Ishikawa (cell line): ENCODE measurements around the gene CSNK1E.

Experiments
- CEBPB ChIP-seq: IDR thresholded peaks from 2 replicates; pipeline ENCODE4 v1.6.1; 2012
- EP300 ChIP-seq: IDR thresholded peaks from 2 replicates; pipeline ENCODE4 v1.6.1; 2012; ENCODE audit warnings: borderline replicate concordance
- NFIC ChIP-seq: IDR thresholded peaks from 2 replicates; pipeline ENCODE4 v1.6.1; 2012
- RAD21 ChIP-seq: IDR thresholded peaks from 2 replicates; pipeline ENCODE4 v1.6.1; 2012; ENCODE audit warnings: low read depth
- TAF1 ChIP-seq: IDR thresholded peaks from 2 replicates; pipeline ENCODE4 v1.6.1; 2012; ENCODE audit warnings: low read depth, mild to moderate bottlenecking

DNA sequence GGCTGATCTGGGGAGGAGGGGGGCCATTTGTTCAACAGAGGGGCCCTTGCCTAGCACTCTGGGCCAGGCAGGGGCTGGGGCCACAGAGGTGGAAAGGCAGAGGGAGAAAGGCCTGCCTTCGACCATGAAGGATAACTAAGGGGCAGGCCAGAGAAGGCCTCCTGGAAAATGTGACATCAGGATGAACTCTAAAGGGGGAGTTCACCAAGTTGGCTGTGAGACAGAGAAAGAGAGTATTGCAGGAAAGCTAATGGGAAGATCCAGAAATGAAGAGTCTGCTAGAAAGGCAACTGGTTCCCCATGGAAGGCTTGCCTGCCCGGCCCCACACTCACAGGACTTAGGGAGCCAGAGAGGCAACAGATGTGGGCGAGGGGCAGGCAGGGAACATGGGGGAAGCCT, 16.3 kb downstream of the CSNK1E start:
- TF ChIP-seq NFIC (no peak), CEBPB (no peak), TAF1 (no peak), RAD21 (no peak), EP300 (no peak)
